Osteoblast (primary cell): ENCODE data around the gene C9orf40. TPM values are rescaled to one million over a fixed set of nuclear protein-coding genes. Genes with fewer than 3 reads are reported as not detected.

Source experiments
- DNase-seq: peaks from one replicate; pipeline ENCODE4 v3.0.0; 2011; ENCODE audit warnings: low spot score, mixed read lengths; ENCODE audit not compliant: insufficient read length; ENCODE audit errors: missing footprints
- H2AFZ ChIP-seq: 2 replicates; pipeline ENCODE4 v1.6.0; 2011; ENCODE audit warnings: mild to moderate bottlenecking, low read length
- H3K27ac ChIP-seq: 2 replicates; pipeline ENCODE4 v1.5.1; 2011; ENCODE audit warnings: mild to moderate bottlenecking, low read depth, low read length, moderate library complexity
- H3K27me3 ChIP-seq: 2 replicates; pipeline ENCODE4 v1.6.0; 2012; ENCODE audit warnings: mild to moderate bottlenecking, control low read depth, inconsistent platforms, low read length, moderate library complexity; ENCODE audit not compliant: insufficient read depth
- H3K36me3 ChIP-seq: 2 replicates; pipeline ENCODE4 v1.5.1; 2011; ENCODE audit warnings: mild to moderate bottlenecking, low read length, control low read depth, moderate library complexity; ENCODE audit not compliant: insufficient read depth
- H3K4me1 ChIP-seq: 2 replicates; pipeline ENCODE4 v1.5.1; 2011; ENCODE audit warnings: mild to moderate bottlenecking, low read length, control low read depth, moderate library complexity; ENCODE audit not compliant: insufficient read depth
- H3K4me2 ChIP-seq: 2 replicates; pipeline ENCODE4 v1.6.0; 2011; ENCODE audit warnings: mild to moderate bottlenecking, low read length; ENCODE audit not compliant: insufficient read depth
- H3K4me3 ChIP-seq: fragments of 200-600 bp; sonication (generic); 3 replicates; pipeline ENCODE4 v1.5.1; 2012; ENCODE audit warnings: mild to moderate bottlenecking, low read length, inconsistent platforms; ENCODE audit not compliant: insufficient read depth
- H3K79me2 ChIP-seq: 2 replicates; pipeline ENCODE4 v1.6.0; 2012; ENCODE audit warnings: mild to moderate bottlenecking, low read length, control low read depth, inconsistent platforms; ENCODE audit not compliant: insufficient read depth
- H3K9me3 ChIP-seq: 2 replicates; pipeline ENCODE4 v1.5.1; 2011; ENCODE audit warnings: low read depth, low read length, control low read depth
- H4K20me1 ChIP-seq: 2 replicates; pipeline ENCODE4 v1.6.0; 2012; ENCODE audit warnings: mild to moderate bottlenecking, low read length, control low read depth; ENCODE audit not compliant: insufficient read depth
- total RNA-seq: library from RNA; depleted of rRNA; stranded (reverse); fragments of >200 nt; gene quantifications from 2 replicates; pipeline ENCODE4 v1.2.3, GENCODE V29; 2012
- TF ChIP-seq, protein P1 (sequence below): IDR thresholded peaks from 2 replicates; pipeline ENCODE4 v1.5.1; 2011; ENCODE audit warnings: mild to moderate bottlenecking, low read depth, low read length, moderate library complexity; ENCODE audit errors: extremely low read depth

C9orf40 gene
- total RNA-seq, 1 donor, result 2.9 TPM

DNA sequence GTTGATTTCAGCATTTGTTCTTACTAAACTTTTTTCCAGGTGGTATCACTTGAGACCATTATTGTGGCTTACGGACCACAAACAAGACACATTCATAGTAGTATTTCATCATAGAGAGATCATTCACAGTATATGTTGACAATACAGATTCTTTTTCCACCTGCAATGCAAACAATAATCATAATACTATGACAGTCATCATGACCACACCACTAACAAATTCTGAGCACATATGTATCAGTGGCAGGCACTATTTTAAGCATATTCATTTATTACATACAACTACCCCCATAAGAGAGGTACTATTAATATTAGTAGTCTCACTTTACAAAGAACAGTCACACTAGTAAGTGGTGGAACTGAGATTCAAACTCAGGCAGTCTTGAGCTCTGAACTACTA lies 31.0 kb upstream of the C9orf40 start:
- no peak for DNase-seq
- Histone ChIP-seq H3K9me3 (no peaks in the 10 kb centered on the region), H3K4me3 (no peak overlapping the region), H3K36me3 (no peaks in the 10 kb centered on the region), H3K4me2 (no peak overlapping the region), H2AFZ (no peak overlapping the region), H4K20me1 (no peaks in the 10 kb centered on the region), H3K79me2 (no peaks in the 10 kb centered on the region), H3K4me1 (no peaks in the 10 kb centered on the region), H3K27me3 (no peaks in the 10 kb centered on the region), H3K27ac (no peak overlapping the region)
- TF ChIP-seq, protein P1, sequence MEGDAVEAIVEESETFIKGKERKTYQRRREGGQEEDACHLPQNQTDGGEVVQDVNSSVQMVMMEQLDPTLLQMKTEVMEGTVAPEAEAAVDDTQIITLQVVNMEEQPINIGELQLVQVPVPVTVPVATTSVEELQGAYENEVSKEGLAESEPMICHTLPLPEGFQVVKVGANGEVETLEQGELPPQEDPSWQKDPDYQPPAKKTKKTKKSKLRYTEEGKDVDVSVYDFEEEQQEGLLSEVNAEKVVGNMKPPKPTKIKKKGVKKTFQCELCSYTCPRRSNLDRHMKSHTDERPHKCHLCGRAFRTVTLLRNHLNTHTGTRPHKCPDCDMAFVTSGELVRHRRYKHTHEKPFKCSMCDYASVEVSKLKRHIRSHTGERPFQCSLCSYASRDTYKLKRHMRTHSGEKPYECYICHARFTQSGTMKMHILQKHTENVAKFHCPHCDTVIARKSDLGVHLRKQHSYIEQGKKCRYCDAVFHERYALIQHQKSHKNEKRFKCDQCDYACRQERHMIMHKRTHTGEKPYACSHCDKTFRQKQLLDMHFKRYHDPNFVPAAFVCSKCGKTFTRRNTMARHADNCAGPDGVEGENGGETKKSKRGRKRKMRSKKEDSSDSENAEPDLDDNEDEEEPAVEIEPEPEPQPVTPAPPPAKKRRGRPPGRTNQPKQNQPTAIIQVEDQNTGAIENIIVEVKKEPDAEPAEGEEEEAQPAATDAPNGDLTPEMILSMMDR, result no peak

DNA sequence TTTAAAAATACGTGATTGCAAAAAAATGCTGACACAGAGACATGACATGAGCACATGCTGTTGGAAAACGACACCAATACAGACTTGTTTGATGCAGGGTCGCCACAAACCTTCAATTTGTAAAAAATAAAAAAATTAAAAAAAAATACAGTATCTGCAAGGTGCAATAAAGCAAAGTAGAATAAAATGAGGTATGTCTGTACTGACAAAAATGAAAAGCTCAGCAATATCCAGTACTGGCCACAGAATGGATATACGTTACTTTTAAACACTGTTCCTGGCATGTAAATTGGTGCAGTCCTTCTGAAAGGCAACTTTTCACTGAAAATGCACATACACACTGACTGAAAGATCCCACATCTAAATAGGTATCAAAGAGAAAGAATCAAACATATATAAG lies 27.1 kb upstream of the C9orf40 start:
- Histone ChIP-seq H3K9me3 (no peaks in the 10 kb centered on the region), H3K27me3 (no peaks in the 10 kb centered on the region), H3K4me3 (no peak overlapping the region), H3K27ac (no peak overlapping the region), H3K79me2 (no peaks in the 10 kb centered on the region), H3K4me2 (no peak overlapping the region), H3K4me1 (no peaks in the 10 kb centered on the region), H2AFZ (no peak overlapping the region), H3K36me3 (no peaks in the 10 kb centered on the region), H4K20me1 (no peaks in the 10 kb centered on the region)
- no peak for DNase-seq
- TF ChIP-seq, protein P1, result no peak

DNA sequence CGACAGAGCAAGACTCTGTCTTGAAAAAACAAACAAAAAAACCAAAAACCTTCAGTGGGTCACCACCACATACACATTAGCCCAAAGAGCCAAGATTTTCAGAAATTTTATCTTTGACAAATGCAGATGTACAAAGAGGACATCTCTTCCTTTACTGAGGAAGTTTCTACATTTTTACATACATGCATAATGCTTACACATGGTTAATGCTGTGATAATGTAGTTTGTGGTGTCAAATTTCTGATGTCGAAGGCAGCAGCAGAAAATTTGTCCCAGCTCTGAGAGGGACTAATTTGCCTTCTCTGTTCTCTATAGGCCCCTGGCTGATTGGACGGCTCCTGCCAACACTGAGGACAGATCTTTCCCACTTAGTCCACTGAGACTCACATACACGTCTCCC lies 24.6 kb upstream of the C9orf40 start:
- H2AFZ ChIP-seq, result no peak overlapping the region

DNA sequence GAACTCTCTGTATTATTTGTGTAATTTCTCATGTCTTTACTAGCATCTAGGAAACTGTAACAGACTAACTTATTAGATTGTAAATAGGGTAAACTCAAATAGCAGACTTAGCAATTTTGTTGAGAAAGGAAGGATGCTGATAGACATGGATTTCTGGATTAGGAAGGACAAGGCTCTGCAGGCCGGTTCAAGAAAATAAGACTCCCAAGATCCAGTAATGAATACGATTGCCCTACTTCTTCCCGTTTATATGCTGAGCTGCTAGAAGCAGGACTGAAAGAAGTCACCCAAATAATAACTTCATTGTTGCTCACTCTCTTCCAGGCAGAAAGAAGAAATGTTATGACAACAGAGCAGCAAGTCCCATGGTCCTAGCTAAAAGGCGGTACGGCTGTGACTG lies 22.8 kb upstream of the C9orf40 start:
- Histone ChIP-seq H3K36me3 (no peaks in the 10 kb centered on the region), H2AFZ (no peak overlapping the region), H3K4me3 (no peak overlapping the region), H3K79me2 (no peaks in the 10 kb centered on the region), H3K27ac (no peak overlapping the region), H4K20me1 (no peaks in the 10 kb centered on the region), H3K4me1 (no peaks in the 10 kb centered on the region), H3K9me3 (no peaks in the 10 kb centered on the region), H3K4me2 (no peak overlapping the region), H3K27me3 (no peaks in the 10 kb centered on the region)
- TF ChIP-seq, protein P1, result no peak
- no peak for DNase-seq

More for the DNA sequence above, 24.6 kb upstream of the C9orf40 start:
- TF ChIP-seq, protein P1, result no peak
- no peak overlapping the region for H3K4me2 ChIP-seq
- DNase-seq, result no peak
- H3K27ac ChIP-seq, result no peak overlapping the region
- no peaks in the 10 kb centered on the region for H3K36me3 ChIP-seq
- H3K4me1 ChIP-seq, result no peaks in the 10 kb centered on the region
- no peaks in the 10 kb centered on the region for H4K20me1 ChIP-seq
- H3K27me3 ChIP-seq, result no peaks in the 10 kb centered on the region
- no peaks in the 10 kb centered on the region for H3K9me3 ChIP-seq
- no peaks in the 10 kb centered on the region for H3K79me2 ChIP-seq
- H3K4me3 ChIP-seq, result no peak overlapping the region
